Activated T-helper 17 cell treated with anti-CD3 and anti-CD28 coated beads, Interleukin-2, amount 50 U/mL, for 72 hours (primary cell): ENCODE data around the gene KCNC3. TPM values are rescaled to one million over a fixed set of nuclear protein-coding genes. Genes with fewer than 3 reads are reported as not detected.

Source experiments
- ATAC-seq: fragments of 150-1000 bp; cut with Tn5 transposase; replicated peaks from 2 replicates; pipeline ENCODE4 v1.10.0; 2021; ENCODE audit warnings: mild to moderate bottlenecking, moderate library complexity
- H3K27ac Mint-ChIP-seq: one replicate; pipeline ENCODE4 v1.8.0; 2022; ENCODE audit warnings: mixed read lengths
- H3K27me3 Mint-ChIP-seq: one replicate; pipeline ENCODE4 v1.8.0; 2022; ENCODE audit warnings: mixed read lengths
- H3K36me3 Mint-ChIP-seq: one replicate; pipeline ENCODE4 v1.8.0; 2022; ENCODE audit warnings: low read depth, mild to moderate bottlenecking, mixed read lengths
- H3K4me1 Mint-ChIP-seq: one replicate; pipeline ENCODE4 v1.8.0; 2022; ENCODE audit warnings: mixed read lengths
- H3K4me3 Mint-ChIP-seq: one replicate; pipeline ENCODE4 v1.8.0; 2022; ENCODE audit warnings: mild to moderate bottlenecking, mixed read lengths
- H3K9me3 Mint-ChIP-seq: one replicate; pipeline ENCODE4 v1.8.0; 2022; ENCODE audit warnings: mixed read lengths
- total RNA-seq, 2 donors: library from RNA; stranded (reverse); gene quantifications; one replicate each; pipeline ENCODE4 v1.2.3, GENCODE V29; 2022

KCNC3 gene
- total RNA-seq, 2 donors from 2014 or later: 12.8 to 18.8 TPM

DNA sequence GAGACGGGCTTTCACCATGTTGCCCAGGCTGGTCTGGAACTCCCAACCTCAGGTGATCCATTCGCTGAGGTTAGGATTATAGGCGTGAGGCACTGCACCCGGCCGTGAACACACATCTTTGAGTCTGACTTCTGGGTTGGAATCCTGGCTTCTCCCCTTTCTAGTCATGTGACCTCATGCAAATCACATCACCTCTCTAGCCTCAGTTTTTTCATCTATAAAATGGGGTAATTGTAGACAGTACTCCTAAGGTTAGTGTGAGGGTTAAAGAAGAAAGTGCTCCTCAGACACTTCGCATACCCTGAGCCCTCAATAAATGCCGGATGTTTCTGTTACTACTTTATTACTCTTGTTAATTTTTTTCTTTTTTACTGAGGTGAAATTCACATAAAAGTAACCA, 55.4 kb downstream of the KCNC3 start:
- Mint-ChIP-seq H3K27me3 (peaks cover 15% of the 10 kb centered on the region), H3K9me3 (no peaks in the 10 kb centered on the region), H3K4me1 (no peaks in the 10 kb centered on the region), H3K36me3 (no peaks in the 10 kb centered on the region), H3K4me3 (no peak overlapping the region), H3K27ac (no peak overlapping the region)
- ATAC-seq: no peak

DNA sequence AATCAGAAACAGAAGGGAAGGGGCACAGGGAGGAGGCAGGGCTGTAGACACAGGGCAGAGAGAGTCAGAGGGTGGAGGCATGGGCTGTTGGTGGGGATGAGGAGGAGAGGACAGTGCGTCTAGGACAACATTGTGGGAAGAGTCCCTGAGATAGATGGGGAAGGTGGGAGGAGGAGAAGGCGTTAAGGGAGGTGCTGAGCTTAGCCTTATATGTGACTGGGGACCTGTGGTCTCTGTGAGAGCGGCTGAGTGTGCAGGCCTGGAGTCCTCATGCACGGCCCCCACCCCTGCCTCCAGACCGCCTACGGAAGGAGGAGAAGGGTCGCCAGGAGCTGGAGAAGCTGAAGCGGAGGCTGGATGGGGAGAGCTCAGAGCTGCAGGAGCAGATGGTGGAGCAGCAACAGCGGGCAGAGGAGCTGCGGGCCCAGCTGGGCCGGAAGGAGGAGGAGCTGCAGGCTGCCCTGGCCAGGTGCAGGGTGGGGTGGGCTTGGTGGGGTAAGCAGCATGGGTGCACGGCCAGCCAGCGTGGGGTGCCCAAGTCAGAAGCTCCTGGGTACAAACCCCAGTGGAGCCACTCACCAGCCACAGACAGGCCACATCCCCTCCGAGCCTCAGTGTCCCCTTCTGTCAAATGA, 56.8 kb downstream of the KCNC3 start:
- Mint-ChIP-seq H3K36me3 (no peaks in the 10 kb centered on the region), H3K27me3 (peaks cover 24% of the 10 kb centered on the region), H3K4me3 (no peak overlapping the region), H3K27ac (no peak overlapping the region), H3K4me1 (no peaks in the 10 kb centered on the region), H3K9me3 (no peaks in the 10 kb centered on the region)
- ATAC-seq: no peak

DNA sequence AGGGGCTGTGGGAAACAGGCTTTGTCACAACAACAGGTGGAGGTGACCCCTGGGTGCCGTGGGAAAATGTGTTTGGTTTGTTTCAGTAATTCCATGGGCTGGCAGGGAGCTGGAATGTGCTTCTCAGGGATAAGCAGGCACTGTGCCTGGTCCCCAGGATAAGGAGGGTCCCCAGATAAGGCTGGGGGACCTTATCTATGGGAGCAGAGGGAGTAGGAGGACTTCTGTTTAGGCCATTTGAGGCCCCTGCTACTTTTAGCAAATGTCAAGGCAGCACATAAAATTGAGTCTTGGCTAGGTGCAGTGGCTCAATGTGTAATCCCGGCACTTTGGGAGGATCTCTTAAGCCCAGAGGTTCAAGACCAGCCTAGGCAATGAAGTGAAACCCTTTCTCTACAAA, 59.5 kb downstream of the KCNC3 start:
- H3K27ac Mint-ChIP-seq: no peak overlapping the region
- no peak for ATAC-seq

DNA sequence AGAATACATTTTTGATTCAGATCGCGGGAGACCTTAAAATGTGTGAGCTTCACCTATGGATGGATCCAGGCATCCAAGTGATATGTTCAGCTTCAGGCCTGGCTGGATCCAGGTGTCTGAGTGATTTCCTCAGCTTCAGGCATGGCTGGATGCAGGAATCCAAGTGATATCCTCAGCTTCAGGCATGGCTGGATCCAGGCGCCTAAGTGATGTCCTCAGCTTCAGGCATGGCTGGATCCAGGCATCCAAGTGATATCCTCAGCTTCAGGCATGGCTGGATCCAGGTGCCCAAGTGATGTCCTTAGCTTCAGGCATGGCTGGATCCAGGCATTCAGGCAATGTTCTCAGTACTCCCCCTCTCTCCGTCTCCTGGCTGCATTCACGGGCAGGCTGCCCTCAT, 60.7 kb downstream of the KCNC3 start:
- H3K27me3 Mint-ChIP-seq: peaks cover 22% of the 10 kb centered on the region
- H3K9me3 Mint-ChIP-seq: no peaks in the 10 kb centered on the region
- no peak overlapping the region for H3K27ac Mint-ChIP-seq
- no peaks in the 10 kb centered on the region for H3K4me1 Mint-ChIP-seq
- H3K36me3 Mint-ChIP-seq: no peaks in the 10 kb centered on the region
- H3K4me3 Mint-ChIP-seq: no peak overlapping the region
- ATAC-seq: no peak

More for the DNA sequence above, 59.5 kb downstream of the KCNC3 start:
- H3K36me3 Mint-ChIP-seq: no peaks in the 10 kb centered on the region
- H3K4me3 Mint-ChIP-seq: no peak overlapping the region
- H3K27me3 Mint-ChIP-seq: peaks cover 22% of the 10 kb centered on the region
- no peaks in the 10 kb centered on the region for H3K9me3 Mint-ChIP-seq
- H3K4me1 Mint-ChIP-seq: no peaks in the 10 kb centered on the region

DNA sequence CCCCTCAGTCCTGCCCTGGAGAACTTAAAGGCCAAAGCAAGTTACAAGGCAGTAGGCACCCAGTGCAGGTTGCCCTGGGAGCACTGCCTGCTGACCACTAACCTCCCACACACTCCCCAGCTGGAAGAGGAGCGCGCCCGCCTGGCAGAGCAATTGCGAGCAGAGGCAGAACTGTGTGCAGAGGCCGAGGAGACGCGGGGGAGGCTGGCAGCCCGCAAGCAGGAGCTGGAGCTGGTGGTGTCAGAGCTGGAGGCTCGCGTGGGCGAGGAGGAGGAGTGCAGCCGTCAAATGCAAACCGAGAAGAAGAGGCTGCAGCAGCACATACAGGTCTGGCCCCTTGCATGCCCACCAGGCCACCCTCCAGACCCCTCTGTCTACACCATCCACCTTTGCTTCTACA, 61.1 kb downstream of the KCNC3 start:
- Mint-ChIP-seq H3K9me3 (no peaks in the 10 kb centered on the region), H3K27me3 (peaks cover 22% of the 10 kb centered on the region), H3K27ac (no peak overlapping the region), H3K4me3 (no peak overlapping the region), H3K4me1 (no peaks in the 10 kb centered on the region), H3K36me3 (no peaks in the 10 kb centered on the region)
- no peak for ATAC-seq

DNA sequence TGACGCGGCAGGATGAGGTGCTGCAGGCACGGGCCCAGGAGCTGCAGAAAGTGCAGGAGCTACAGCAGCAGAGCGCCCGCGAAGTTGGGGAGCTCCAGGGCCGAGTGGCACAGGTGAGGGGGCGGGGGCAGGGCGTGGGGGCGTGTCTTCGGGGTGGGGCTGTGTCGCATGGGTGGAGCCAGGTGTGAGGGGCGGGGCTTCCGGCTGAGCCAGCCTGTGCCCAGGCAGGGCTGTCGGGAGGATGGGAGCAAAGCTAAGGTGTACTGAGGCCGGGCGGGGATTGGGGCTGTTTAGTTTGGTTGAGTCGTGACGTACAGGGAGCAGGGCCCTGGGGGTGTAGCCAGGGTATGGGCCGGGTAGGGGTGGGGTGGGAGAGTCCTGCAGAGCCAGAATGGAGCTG, 62.3 kb downstream of the KCNC3 start:
- Mint-ChIP-seq H3K9me3 (no peaks in the 10 kb centered on the region), H3K27me3 (peaks cover 17% of the 10 kb centered on the region), H3K4me3 (no peak overlapping the region), H3K27ac (no peak overlapping the region), H3K36me3 (no peaks in the 10 kb centered on the region), H3K4me1 (no peaks in the 10 kb centered on the region)
- ATAC-seq: peak; percentile 72

DNA sequence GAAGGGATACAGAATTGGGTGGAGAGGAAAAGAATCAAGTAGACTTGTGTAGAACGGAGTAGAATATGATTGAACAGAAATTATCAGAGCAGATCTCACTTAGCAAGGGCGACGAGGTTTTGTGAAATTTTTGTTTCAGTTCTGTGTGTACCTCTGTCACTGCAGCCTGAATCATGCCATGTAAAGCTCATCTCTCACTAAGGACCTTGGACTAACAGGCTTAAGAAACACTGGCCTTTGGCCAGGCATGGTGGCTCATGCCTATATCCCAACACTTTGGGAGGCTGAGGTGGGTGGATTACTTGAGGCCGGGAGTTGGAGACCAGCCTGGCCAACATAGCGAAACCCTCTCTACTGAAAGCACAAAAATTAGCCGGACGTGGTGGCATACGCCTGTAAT, 63.1 kb downstream of the KCNC3 start:
- peaks cover 17% of the 10 kb centered on the region for H3K27me3 Mint-ChIP-seq
- ATAC-seq: no peak
- no peaks in the 10 kb centered on the region for H3K4me1 Mint-ChIP-seq
- H3K4me3 Mint-ChIP-seq: no peak overlapping the region
- no peaks in the 10 kb centered on the region for H3K36me3 Mint-ChIP-seq
- H3K27ac Mint-ChIP-seq: no peak overlapping the region
- no peaks in the 10 kb centered on the region for H3K9me3 Mint-ChIP-seq

DNA sequence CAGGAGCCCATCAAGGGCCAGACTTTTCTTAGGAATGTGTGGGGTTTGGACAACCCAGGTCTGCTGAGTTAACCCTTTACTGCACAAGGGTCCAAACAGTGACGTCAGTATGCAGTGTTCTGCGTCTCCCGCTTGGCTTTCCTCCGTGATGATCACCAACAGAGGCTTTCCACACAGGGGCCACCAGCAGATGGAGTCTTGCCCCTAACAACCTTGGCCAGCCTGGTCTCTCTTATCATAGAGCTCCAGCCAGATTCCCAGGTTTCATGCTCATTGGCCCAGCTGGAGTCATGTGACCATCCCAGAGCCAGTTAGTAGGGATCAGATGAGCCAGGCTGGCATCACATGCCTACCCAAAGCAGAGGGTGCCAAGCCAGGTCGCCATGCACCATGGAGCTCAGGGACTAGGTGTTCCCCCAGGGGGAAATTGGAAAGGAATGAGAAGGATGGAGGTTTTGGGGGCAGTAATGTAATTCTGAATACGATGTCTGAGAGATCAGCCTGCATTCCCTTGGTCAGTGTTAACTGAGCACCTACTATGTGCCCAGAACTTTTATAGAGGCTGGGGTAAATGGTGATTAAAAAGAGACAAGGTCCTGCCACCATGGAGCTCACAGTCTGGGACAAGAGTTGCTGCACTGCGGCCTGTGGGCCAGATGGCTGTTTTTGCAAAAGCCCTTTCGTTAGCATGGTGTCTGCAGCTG, 64.5 kb downstream of the KCNC3 start:
- ATAC-seq: no peak
- no peaks in the 10 kb centered on the region for H3K9me3 Mint-ChIP-seq
- no peaks in the 10 kb centered on the region for H3K36me3 Mint-ChIP-seq
- H3K4me1 Mint-ChIP-seq: no peaks in the 10 kb centered on the region
- no peak overlapping the region for H3K4me3 Mint-ChIP-seq
- H3K27me3 Mint-ChIP-seq: peaks cover 17% of the 10 kb centered on the region
- no peak overlapping the region for H3K27ac Mint-ChIP-seq

DNA sequence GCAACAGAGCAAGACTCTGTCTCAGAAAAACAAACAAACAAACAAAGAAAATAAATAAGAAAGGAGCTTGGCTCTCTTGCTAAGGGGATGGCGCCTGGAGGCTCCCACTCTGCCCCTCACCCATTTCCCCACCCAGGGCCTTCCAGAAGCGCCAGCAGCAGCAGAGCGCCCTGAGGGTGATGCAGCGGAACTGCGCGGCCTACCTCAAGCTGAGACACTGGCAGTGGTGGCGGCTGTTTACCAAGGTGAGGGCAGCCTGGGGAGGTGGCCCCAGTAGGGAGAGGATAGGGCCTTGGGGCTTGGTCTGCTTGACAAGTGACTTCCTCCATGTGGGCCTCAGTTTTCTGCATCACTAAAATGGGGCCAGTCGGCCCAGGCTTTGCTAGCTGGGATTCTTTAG, 66.0 kb downstream of the KCNC3 start:
- Mint-ChIP-seq H3K9me3 (no peaks in the 10 kb centered on the region), H3K36me3 (no peaks in the 10 kb centered on the region), H3K4me1 (no peaks in the 10 kb centered on the region), H3K4me3 (no peak overlapping the region), H3K27me3 (peaks cover 16% of the 10 kb centered on the region), H3K27ac (no peak overlapping the region)
- no peak for ATAC-seq

Other genes with a start within 250 kb of the KCNC3 start
- gene IZUMO2, start 166.1 kb downstream of the KCNC3 start, total RNA-seq: not detected
- not detected for gene MYH14, start 125.8 kb downstream of the KCNC3 start, total RNA-seq
- gene NAPSA, start 36.3 kb upstream of the KCNC3 start, total RNA-seq: 10 to 100 TPM; 54.6 to 86.0 TPM
- gene NR1H2, start 47.1 kb upstream of the KCNC3 start, total RNA-seq: 10 to 100 TPM; 58.3 to 81.3 TPM
- gene POLD1, start 55.0 kb upstream of the KCNC3 start, total RNA-seq: 100 to 1,000 TPM; 146 to 202 TPM
- 1 to 10 TPM; 1.9 to 2.4 TPM for gene SPIB, start 89.6 kb upstream of the KCNC3 start, total RNA-seq
- gene MYBPC2, start 103.5 kb upstream of the KCNC3 start, total RNA-seq: 1 to 10 TPM in 1 of 2 donors, under 1 TPM in 1; 0.28 to 4.6 TPM
- gene EMC10, start 147.1 kb upstream of the KCNC3 start, total RNA-seq: 10 to 100 TPM; 31.3 to 57.8 TPM
- 1 to 10 TPM in 1 of 2 donors, under 1 TPM in 1; 0.39 to 1.2 TPM for gene GARIN5A, start 147.5 kb upstream of the KCNC3 start, total RNA-seq
- 10 to 100 TPM; 37.5 to 45.8 TPM for gene JOSD2, start 181.8 kb upstream of the KCNC3 start, total RNA-seq
- not detected for gene ASPDH, start 184.5 kb upstream of the KCNC3 start, total RNA-seq
- not detected for gene LRRC4B, start 239.1 kb upstream of the KCNC3 start, total RNA-seq